Astrocyte (in vitro differentiated cells and primary cell): ENCODE data around the gene UBE2N.

Experiments
- CTCF ChIP-seq: IDR thresholded peaks from 2 replicates; pipeline ENCODE4 v1.5.1; 2011; ENCODE audit warnings: low read depth, mild to moderate bottlenecking, inconsistent platforms, low read length, moderate library complexity; ENCODE audit not compliant: insufficient read depth
- EZH2 ChIP-seq: IDR thresholded peaks from 2 replicates; pipeline ENCODE4 v1.6.1; 2012; ENCODE audit warnings: mild to moderate bottlenecking, low read length, inconsistent platforms; ENCODE audit not compliant: insufficient read depth

- TF ChIP-seq EZH2 (no peak), CTCF (no peak)
Observed at GRCh38 chr12:93366422-93366821, 75.3 kb downstream of the UBE2N start.
